Mesendoderm (in vitro differentiated cells): ENCODE results near the gene AADAC.

ENCODE experiments used
- DNase-seq: peaks from one replicate; pipeline ENCODE4 v3.0.0; 2013
- H2AK5ac ChIP-seq: 2 replicates; pipeline ENCODE4 v1.6.1; 2013; ENCODE audit warnings: low read length, inconsistent platforms
- H2BK120ac ChIP-seq: 2 replicates; pipeline ENCODE4 v1.6.1; 2013; ENCODE audit warnings: low read depth, mild to moderate bottlenecking, low read length, moderate library complexity, mixed read lengths
- H2BK15ac ChIP-seq: replicated peaks from 2 replicates; pipeline ENCODE4 v1.6.1; 2013; ENCODE audit warnings: low read depth, mild to moderate bottlenecking, moderate library complexity
- H2BK5ac ChIP-seq: 2 replicates; pipeline ENCODE4 v1.6.1; 2013; ENCODE audit warnings: low read length, inconsistent platforms
- H3K18ac ChIP-seq: 2 replicates; pipeline ENCODE4 v1.6.1; 2013; ENCODE audit warnings: mild to moderate bottlenecking, low read length, mixed read lengths
- H3K23ac ChIP-seq: one replicate; pipeline ENCODE4 v1.6.1; 2013; ENCODE audit warnings: low read length
- H3K27ac ChIP-seq: 2 replicates; pipeline ENCODE4 v1.5.1; 2013; ENCODE audit warnings: low read depth, mild to moderate bottlenecking, inconsistent platforms, low read length, moderate library complexity
- H3K27me3 ChIP-seq: 2 replicates; pipeline ENCODE4 v1.6.1; 2013; ENCODE audit warnings: low read length, control low read depth, mild to moderate bottlenecking, inconsistent platforms; ENCODE audit not compliant: insufficient read depth, poor library complexity
- H3K36me3 ChIP-seq: 2 replicates; pipeline ENCODE4 v1.6.1; 2013; ENCODE audit warnings: low read length, inconsistent platforms; ENCODE audit not compliant: control insufficient read depth, insufficient read depth
- H3K4ac ChIP-seq: one replicate; pipeline ENCODE4 v1.6.1; 2013; ENCODE audit warnings: low read depth, mild to moderate bottlenecking, low read length, moderate library complexity
- H3K4me1 ChIP-seq: 2 replicates; pipeline ENCODE4 v1.6.1; 2013; ENCODE audit warnings: low read depth, low read length, inconsistent platforms; ENCODE audit not compliant: control insufficient read depth
- H3K4me2 ChIP-seq: 2 replicates; pipeline ENCODE4 v1.6.1; 2013; ENCODE audit warnings: low read length
- H3K4me3 ChIP-seq: 2 replicates; pipeline ENCODE4 v1.5.1; 2013; ENCODE audit warnings: mild to moderate bottlenecking, low read length
- H3K56ac ChIP-seq: one replicate; pipeline ENCODE4 v1.6.1; 2013; ENCODE audit warnings: low read length
- H3K79me1 ChIP-seq: 2 replicates; pipeline ENCODE4 v1.6.1; 2013; ENCODE audit warnings: low read length, inconsistent platforms
- H3K79me2 ChIP-seq: 2 replicates; pipeline ENCODE4 v1.6.1; 2013; ENCODE audit warnings: mild to moderate bottlenecking, low read length; ENCODE audit not compliant: control insufficient read depth, insufficient read depth
- H3K9ac ChIP-seq: 2 replicates; pipeline ENCODE4 v1.6.1; 2013; ENCODE audit warnings: low read length, inconsistent platforms
- H4K5ac ChIP-seq: one replicate; pipeline ENCODE4 v1.6.1; 2013; ENCODE audit warnings: low read length
- H4K8ac ChIP-seq: one replicate; pipeline ENCODE4 v1.6.1; 2013; ENCODE audit warnings: low read depth, mild to moderate bottlenecking, control low read depth, low read length, moderate library complexity
- WGBS: extraction: QIAGEN DNeasy Blood & Tissue Kit; methylation state at CpG from one replicate; pipeline ENCODE4 v1.1.7; 2013; ENCODE audit warnings: low lambda C conversion rate, missing lambda C conversion rate; ENCODE audit not compliant: insufficient coverage; ENCODE audit errors: extremely low coverage; 5-methylcytosine and 5-hydroxymethylcytosine counted together

The AADAC gene

DNA sequence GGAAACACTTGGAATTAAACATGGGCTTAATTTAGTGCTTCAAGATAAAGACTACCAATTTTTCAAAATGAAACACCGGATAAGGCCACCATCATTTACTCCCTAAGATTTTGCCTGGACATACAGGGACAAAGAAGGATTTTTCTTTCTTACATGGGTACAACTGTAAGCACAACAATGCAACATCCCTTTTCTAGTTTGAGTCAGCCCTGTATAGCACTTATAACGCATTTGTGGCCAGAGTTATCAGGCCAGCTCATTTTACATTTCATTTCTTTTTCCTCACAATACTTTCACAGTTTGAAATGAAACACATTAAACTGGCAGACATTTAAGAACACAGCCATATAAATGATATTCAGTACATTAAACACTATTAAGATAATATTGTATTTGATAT, 49.7 kb downstream of the AADAC start:
- no peak overlapping the region for H2AK5ac ChIP-seq
- no peak overlapping the region for H3K4me3 ChIP-seq
- no peak for DNase-seq
- H3K23ac ChIP-seq: no peak overlapping the region
- H3K27ac ChIP-seq: no peak overlapping the region
- H2BK15ac ChIP-seq: no peak overlapping the region
- no peak overlapping the region for H3K56ac ChIP-seq
- H3K4me2 ChIP-seq: no peak overlapping the region
- no peak overlapping the region for H2BK120ac ChIP-seq
- H3K36me3 ChIP-seq: no peaks in the 10 kb centered on the region
- no peaks in the 10 kb centered on the region for H3K79me2 ChIP-seq
- WGBS: no CpG with 5 or more reads among the region's 2 CpGs
- H3K27me3 ChIP-seq: no peaks in the 10 kb centered on the region
- no peaks in the 10 kb centered on the region for H3K79me1 ChIP-seq
- H3K9ac ChIP-seq: no peak overlapping the region
- H4K5ac ChIP-seq: no peak overlapping the region
- no peak overlapping the region for H3K4ac ChIP-seq
- no peaks in the 10 kb centered on the region for H3K4me1 ChIP-seq
- H4K8ac ChIP-seq: no peak overlapping the region
- no peak overlapping the region for H3K18ac ChIP-seq
- H2BK5ac ChIP-seq: no peak overlapping the region

DNA sequence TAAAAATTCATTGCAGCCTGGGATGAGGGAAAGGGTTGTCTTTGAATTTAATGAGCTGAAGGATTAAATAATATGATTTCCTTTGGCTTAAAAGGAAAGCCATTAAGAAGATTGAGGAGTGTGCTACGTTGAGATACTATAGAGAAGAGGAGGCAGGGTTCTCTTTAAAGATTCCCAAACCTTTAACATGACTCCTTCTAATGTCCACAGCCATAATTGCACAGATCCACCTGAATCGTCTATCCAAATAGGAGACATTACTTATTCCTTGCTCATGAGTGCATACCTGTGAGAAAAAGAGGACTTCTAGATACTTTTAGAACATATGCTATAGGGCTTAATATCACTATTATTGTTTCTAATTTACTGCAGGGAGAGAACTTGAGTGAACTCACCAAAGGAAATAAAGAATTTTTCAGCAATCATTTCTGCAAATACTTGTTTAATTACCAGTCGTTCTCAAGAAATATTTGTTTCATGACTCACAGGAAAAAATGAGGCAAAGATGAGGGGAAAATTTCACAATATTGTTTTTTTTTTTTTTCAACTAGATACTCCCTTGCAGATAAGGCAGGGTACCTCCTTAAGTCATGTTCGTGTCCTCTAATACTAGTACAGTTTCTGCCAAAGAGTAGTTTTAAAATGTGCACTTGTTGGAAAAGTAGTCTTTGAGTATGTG, 50.6 kb downstream of the AADAC start:
- H2BK5ac ChIP-seq: no peak overlapping the region
- no peak overlapping the region for H3K4me3 ChIP-seq
- H3K4me1 ChIP-seq: no peaks in the 10 kb centered on the region
- no CpG with 5 or more reads among the region's 4 CpGs for WGBS
- H3K79me2 ChIP-seq: no peaks in the 10 kb centered on the region
- H3K4ac ChIP-seq: no peak overlapping the region
- H3K4me2 ChIP-seq: no peak overlapping the region
- no peak overlapping the region for H3K9ac ChIP-seq
- H3K79me1 ChIP-seq: no peaks in the 10 kb centered on the region
- H3K23ac ChIP-seq: no peak overlapping the region
- H2BK120ac ChIP-seq: no peak overlapping the region
- no peak overlapping the region for H4K8ac ChIP-seq
- H2BK15ac ChIP-seq: no peak overlapping the region
- no peak overlapping the region for H3K27ac ChIP-seq
- no peaks in the 10 kb centered on the region for H3K36me3 ChIP-seq
- H3K27me3 ChIP-seq: no peaks in the 10 kb centered on the region
- H2AK5ac ChIP-seq: no peak overlapping the region
- H3K56ac ChIP-seq: no peak overlapping the region
- no peak overlapping the region for H4K5ac ChIP-seq
- peak; percentile 10 for DNase-seq
- no peak overlapping the region for H3K18ac ChIP-seq

DNA sequence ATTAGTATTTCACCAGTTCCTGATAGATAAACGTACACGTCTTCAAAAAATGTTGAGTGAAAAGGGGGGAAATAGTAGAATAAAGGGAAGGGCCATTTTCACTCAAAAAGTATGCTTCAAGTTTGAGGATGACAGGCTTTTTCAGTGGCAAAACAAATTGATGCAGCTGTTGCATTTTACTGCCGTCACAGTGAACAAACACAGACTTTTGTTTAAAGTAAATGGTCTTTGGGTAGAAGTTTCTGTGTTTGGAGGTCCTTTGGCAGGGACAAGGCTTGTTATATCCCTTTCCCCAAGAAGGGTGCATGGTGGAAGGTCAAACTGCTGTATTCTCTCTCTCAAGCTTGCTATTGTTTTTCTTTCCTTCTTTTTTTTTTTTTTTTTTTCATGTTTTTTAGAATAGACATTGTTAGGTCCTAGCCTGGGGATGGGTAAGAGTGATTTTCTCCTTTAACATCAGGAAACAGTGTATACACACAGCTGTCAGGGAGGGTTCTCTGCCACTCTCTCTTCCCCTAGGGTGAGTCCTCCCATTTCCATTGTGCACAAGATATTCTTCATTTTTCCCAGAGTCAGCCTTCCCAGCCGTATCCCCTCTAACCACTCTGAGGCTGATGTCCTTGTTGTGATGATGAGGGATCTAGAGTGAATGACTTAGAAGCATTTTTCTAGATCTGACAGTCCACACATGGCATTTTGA, 52.9 kb downstream of the AADAC start:
- no peaks in the 10 kb centered on the region for H3K79me2 ChIP-seq
- H2AK5ac ChIP-seq: no peak overlapping the region
- H3K4me1 ChIP-seq: no peaks in the 10 kb centered on the region
- H3K27ac ChIP-seq: no peak overlapping the region
- H3K4me3 ChIP-seq: no peak overlapping the region
- whole genome bisulfite sequencing: no CpG with 5 or more reads among the region's 4 CpGs
- no peak overlapping the region for H3K4me2 ChIP-seq
- H4K8ac ChIP-seq: no peak overlapping the region
- H3K36me3 ChIP-seq: no peaks in the 10 kb centered on the region
- H2BK120ac ChIP-seq: no peak overlapping the region
- H3K79me1 ChIP-seq: no peaks in the 10 kb centered on the region
- H3K23ac ChIP-seq: no peak overlapping the region
- H3K56ac ChIP-seq: no peak overlapping the region
- H3K4ac ChIP-seq: no peak overlapping the region
- no peak for DNase-seq
- no peak overlapping the region for H3K18ac ChIP-seq
- H2BK15ac ChIP-seq: no peak overlapping the region
- no peak overlapping the region for H4K5ac ChIP-seq
- no peak overlapping the region for H3K9ac ChIP-seq
- H2BK5ac ChIP-seq: no peak overlapping the region
- no peaks in the 10 kb centered on the region for H3K27me3 ChIP-seq

GRCh38 chr3:151867666-151868065, 53.8 kb downstream of the AADAC start:
- Histone ChIP-seq H3K27ac (no peak overlapping the region), H3K79me1 (no peaks in the 10 kb centered on the region), H2BK120ac (no peak overlapping the region), H3K4me2 (no peak overlapping the region), H3K4me3 (no peak overlapping the region), H4K8ac (no peak overlapping the region), H3K79me2 (no peaks in the 10 kb centered on the region), H2BK5ac (no peak overlapping the region), H3K23ac (no peak overlapping the region), H2AK5ac (no peak overlapping the region), H3K4ac (no peak overlapping the region), H3K36me3 (no peaks in the 10 kb centered on the region), H3K4me1 (no peaks in the 10 kb centered on the region), H3K27me3 (no peaks in the 10 kb centered on the region), H3K9ac (no peak overlapping the region), H4K5ac (no peak overlapping the region), H3K56ac (no peak overlapping the region), H3K18ac (no peak overlapping the region), H2BK15ac (no peak overlapping the region)
- WGBS: no CpG with 5 or more reads among the region's 1 CpG
- DNase-seq: no peak

DNA sequence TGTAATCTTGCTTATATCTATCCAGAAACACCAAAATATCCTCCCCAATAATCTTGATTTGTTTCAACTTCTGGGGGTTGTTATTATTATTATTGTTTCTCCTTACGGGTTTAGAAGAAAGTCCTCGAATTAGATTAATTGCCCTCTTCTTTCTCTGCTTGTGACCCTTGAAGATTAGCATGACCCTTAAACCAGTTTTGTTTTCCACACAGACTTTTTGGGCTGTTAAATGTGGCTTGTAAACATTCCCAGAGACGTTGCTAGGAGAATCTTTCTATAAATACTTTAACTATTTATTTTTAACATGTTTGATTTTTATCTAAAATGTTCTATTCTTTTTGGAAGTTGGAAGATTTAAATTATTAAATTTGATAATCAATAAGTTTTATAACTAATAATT, 55.3 kb downstream of the AADAC start:
- no peak overlapping the region for H3K56ac ChIP-seq
- H3K4me3 ChIP-seq: no peak overlapping the region
- H2BK120ac ChIP-seq: no peak overlapping the region
- H2AK5ac ChIP-seq: no peak overlapping the region
- WGBS: no CpG with 5 or more reads among the region's 3 CpGs
- H3K4me1 ChIP-seq: no peaks in the 10 kb centered on the region
- no peaks in the 10 kb centered on the region for H3K36me3 ChIP-seq
- H3K27me3 ChIP-seq: no peaks in the 10 kb centered on the region
- no peaks in the 10 kb centered on the region for H3K79me1 ChIP-seq
- no peak overlapping the region for H3K18ac ChIP-seq
- no peak overlapping the region for H3K9ac ChIP-seq
- H3K23ac ChIP-seq: no peak overlapping the region
- H4K5ac ChIP-seq: no peak overlapping the region
- H2BK5ac ChIP-seq: no peak overlapping the region
- H3K4me2 ChIP-seq: no peak overlapping the region
- DNase-seq: no peak
- H3K4ac ChIP-seq: no peak overlapping the region
- no peak overlapping the region for H3K27ac ChIP-seq
- H4K8ac ChIP-seq: no peak overlapping the region
- H3K79me2 ChIP-seq: no peaks in the 10 kb centered on the region
- no peak overlapping the region for H2BK15ac ChIP-seq
